Measurements from ENCODE around the gene KNCN.

DNA sequence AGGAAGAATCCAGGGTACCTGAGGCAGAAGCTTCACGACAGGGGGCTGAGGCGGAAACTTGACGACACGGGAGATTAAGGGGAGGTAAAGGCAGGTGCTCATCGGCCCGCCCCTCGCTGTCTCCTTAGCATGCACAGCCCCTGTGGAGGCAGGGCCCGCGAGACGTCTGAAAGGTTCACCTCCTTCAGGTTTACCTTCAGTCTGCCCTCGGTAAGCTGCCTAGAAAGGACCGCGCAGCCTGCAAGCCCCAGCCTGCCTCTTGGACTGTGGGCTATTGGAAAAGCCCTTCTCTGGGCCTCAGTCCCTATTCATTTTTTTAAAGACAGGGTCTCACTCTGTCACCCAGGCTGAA, 28.5 kb downstream of the KNCN start:
- TF ChIP-seq, protein P1, sequence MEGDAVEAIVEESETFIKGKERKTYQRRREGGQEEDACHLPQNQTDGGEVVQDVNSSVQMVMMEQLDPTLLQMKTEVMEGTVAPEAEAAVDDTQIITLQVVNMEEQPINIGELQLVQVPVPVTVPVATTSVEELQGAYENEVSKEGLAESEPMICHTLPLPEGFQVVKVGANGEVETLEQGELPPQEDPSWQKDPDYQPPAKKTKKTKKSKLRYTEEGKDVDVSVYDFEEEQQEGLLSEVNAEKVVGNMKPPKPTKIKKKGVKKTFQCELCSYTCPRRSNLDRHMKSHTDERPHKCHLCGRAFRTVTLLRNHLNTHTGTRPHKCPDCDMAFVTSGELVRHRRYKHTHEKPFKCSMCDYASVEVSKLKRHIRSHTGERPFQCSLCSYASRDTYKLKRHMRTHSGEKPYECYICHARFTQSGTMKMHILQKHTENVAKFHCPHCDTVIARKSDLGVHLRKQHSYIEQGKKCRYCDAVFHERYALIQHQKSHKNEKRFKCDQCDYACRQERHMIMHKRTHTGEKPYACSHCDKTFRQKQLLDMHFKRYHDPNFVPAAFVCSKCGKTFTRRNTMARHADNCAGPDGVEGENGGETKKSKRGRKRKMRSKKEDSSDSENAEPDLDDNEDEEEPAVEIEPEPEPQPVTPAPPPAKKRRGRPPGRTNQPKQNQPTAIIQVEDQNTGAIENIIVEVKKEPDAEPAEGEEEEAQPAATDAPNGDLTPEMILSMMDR (IDR thresholded peaks at IDR 0.05): no peak
- no peak for TF ChIP-seq POLR2A (IDR thresholded peaks at IDR 0.05)
